ENCODE results near the gene DENND1A. TPM values are rescaled to one million over a fixed set of nuclear protein-coding genes. Genes with fewer than 3 reads are reported as not detected.

Gene DENND1A
- total and polyA plus RNA-seq, 2 donors from 2014 or later: 16.3 to 19.6 TPM

- TF ChIP-seq CTCF (IDR thresholded peaks at IDR 0.05; ENCODE audit: borderline replicate concordance, extremely low read depth, insufficient read depth): no peak
- FAIRE-seq: peak; percentile 50
- intact Hi-C loops (cut with DNase I): no loop called here
These were observed 243.6 kb downstream of the DENND1A start for GRCh38 chr9:123686131-123686828.

GRCh38 chr9:123685489-123686083 is 244.3 kb downstream of the DENND1A start:
- Histone ChIP-seq H3K9ac (ENCODE audit: low read length in 3 of 3) (no peak overlapping the region), H3K9me3 (ENCODE audit: control insufficient read depth in 2 of 3, insufficient read depth in 1 of 3, low read length in 3 of 3) (no peaks in the 10 kb centered on the region), H3K27me3 (ENCODE audit: control insufficient read depth, insufficient read depth, low read length) (no peaks in the 10 kb centered on the region), H3K4me3 (ENCODE audit: low read length in 3 of 3) (no peak overlapping the region), H3K27ac (ENCODE audit: low read depth in 2 of 2, low read length in 2 of 2) (no peak overlapping the region), H3K36me3 (ENCODE audit: control insufficient read depth in 2 of 3, insufficient read depth in 3 of 3, low read length in 3 of 3) (no peaks in the 10 kb centered on the region), H3K4me1 (ENCODE audit: control insufficient read depth in 2 of 3, insufficient read depth in 2 of 3, low read depth in 1 of 3, low read length in 3 of 3) (peaks cover 0 to 28% (median 9%) of the 10 kb centered on the region in 3 donors)
- intact Hi-C loops (cut with DNase I): no loop called here
- FAIRE-seq (no peak), DNase-seq (no peak)
- no peak for TF ChIP-seq CTCF (IDR thresholded peaks at IDR 0.05; ENCODE audit: borderline replicate concordance, extremely low read depth, insufficient read depth)

More at GRCh38 chr9:123686131-123686828, 243.6 kb downstream of the DENND1A start:
- H3K9me3 ChIP-seq (ENCODE audit: control insufficient read depth in 2 of 3, insufficient read depth in 1 of 3, low read length in 3 of 3): no peaks in the 10 kb centered on the region
- no peaks in the 10 kb centered on the region for H3K27me3 ChIP-seq (ENCODE audit: control insufficient read depth, insufficient read depth, low read length)
- H3K4me1 ChIP-seq (ENCODE audit: control insufficient read depth in 2 of 3, insufficient read depth in 2 of 3, low read depth in 1 of 3, low read length in 3 of 3): peaks cover 0 to 28% (median 9%) of the 10 kb centered on the region in 3 donors
- peak in 3 of 5 donors; percentile 27 to 75 (median 63) for DNase-seq
- H3K4me3 ChIP-seq (ENCODE audit: low read length in 3 of 3): no peak overlapping the region
- no peaks in the 10 kb centered on the region for H3K36me3 ChIP-seq (ENCODE audit: control insufficient read depth in 2 of 3, insufficient read depth in 3 of 3, low read length in 3 of 3)
- peak overlapping the region in 1 of 3 donors; percentile 13 for H3K9ac ChIP-seq (ENCODE audit: low read length in 3 of 3)
- H3K27ac ChIP-seq (ENCODE audit: low read depth in 2 of 2, low read length in 2 of 2): peak overlapping the region; percentile 2 to 51

- no peaks in the 10 kb centered on the region for H3K9me3 ChIP-seq (ENCODE audit: control insufficient read depth in 2 of 3, insufficient read depth in 1 of 3, low read length in 3 of 3)
- H3K27ac ChIP-seq (ENCODE audit: low read depth in 2 of 2, low read length in 2 of 2): no peak overlapping the region
- peaks cover 0 to 28% (median 9%) of the 10 kb centered on the region in 3 donors for H3K4me1 ChIP-seq (ENCODE audit: control insufficient read depth in 2 of 3, insufficient read depth in 2 of 3, low read depth in 1 of 3, low read length in 3 of 3)
- TF ChIP-seq CTCF (IDR thresholded peaks at IDR 0.05; ENCODE audit: borderline replicate concordance, extremely low read depth, insufficient read depth): no peak
- intact Hi-C loops (cut with DNase I): no loop called here
- no peaks in the 10 kb centered on the region for H3K36me3 ChIP-seq (ENCODE audit: control insufficient read depth in 2 of 3, insufficient read depth in 3 of 3, low read length in 3 of 3)
- no peak overlapping the region for H3K9ac ChIP-seq (ENCODE audit: low read length in 3 of 3)
- no peak overlapping the region for H3K4me3 ChIP-seq (ENCODE audit: low read length in 3 of 3)
- DNase-seq (no peak), FAIRE-seq (no peak)
- no peaks in the 10 kb centered on the region for H3K27me3 ChIP-seq (ENCODE audit: control insufficient read depth, insufficient read depth, low read length)
These were observed 245.4 kb downstream of the DENND1A start for GRCh38 chr9:123684393-123685149.

Measured in kidney (tissue), 14 donors.